Panc1 (cell line): ENCODE measurements around the gene YIPF1.

Source experiments
- POLR2AphosphoS5 ChIP-seq: IDR thresholded peaks from 2 replicates; pipeline ENCODE4 v1.6.1; 2012; ENCODE audit warnings: mild to moderate bottlenecking, low read depth, low read length, moderate library complexity
- SIN3A ChIP-seq: IDR thresholded peaks from 2 replicates; pipeline ENCODE4 v1.6.1; 2012; ENCODE audit warnings: low read depth, mild to moderate bottlenecking, low read length, moderate library complexity, borderline replicate concordance; ENCODE audit not compliant: insufficient read depth
- TCF7L2 ChIP-seq: IDR thresholded peaks from 2 replicates; pipeline ENCODE4 v1.6.1; 2011; ENCODE audit warnings: mild to moderate bottlenecking, low read depth, low read length, inconsistent platforms
- TF ChIP-seq, protein P1 (sequence below): fragments of 450-650 bp; IDR thresholded peaks from 2 replicates; pipeline ENCODE4 v1.5.1; 2017; ENCODE audit warnings: mild to moderate bottlenecking
- TF ChIP-seq, protein P2 (sequence below), 2 experiments: IDR thresholded peaks; 2 replicates each; pipeline ENCODE4 v1.6.1; 2011 to 2012; ENCODE audit warnings: low read depth in 2 of 2, control low read depth in 1 of 2, low read length in 1 of 2, mild to moderate bottlenecking in 1 of 2, moderate library complexity in 1 of 2; ENCODE audit not compliant: insufficient read depth in 1 of 2

DNA sequence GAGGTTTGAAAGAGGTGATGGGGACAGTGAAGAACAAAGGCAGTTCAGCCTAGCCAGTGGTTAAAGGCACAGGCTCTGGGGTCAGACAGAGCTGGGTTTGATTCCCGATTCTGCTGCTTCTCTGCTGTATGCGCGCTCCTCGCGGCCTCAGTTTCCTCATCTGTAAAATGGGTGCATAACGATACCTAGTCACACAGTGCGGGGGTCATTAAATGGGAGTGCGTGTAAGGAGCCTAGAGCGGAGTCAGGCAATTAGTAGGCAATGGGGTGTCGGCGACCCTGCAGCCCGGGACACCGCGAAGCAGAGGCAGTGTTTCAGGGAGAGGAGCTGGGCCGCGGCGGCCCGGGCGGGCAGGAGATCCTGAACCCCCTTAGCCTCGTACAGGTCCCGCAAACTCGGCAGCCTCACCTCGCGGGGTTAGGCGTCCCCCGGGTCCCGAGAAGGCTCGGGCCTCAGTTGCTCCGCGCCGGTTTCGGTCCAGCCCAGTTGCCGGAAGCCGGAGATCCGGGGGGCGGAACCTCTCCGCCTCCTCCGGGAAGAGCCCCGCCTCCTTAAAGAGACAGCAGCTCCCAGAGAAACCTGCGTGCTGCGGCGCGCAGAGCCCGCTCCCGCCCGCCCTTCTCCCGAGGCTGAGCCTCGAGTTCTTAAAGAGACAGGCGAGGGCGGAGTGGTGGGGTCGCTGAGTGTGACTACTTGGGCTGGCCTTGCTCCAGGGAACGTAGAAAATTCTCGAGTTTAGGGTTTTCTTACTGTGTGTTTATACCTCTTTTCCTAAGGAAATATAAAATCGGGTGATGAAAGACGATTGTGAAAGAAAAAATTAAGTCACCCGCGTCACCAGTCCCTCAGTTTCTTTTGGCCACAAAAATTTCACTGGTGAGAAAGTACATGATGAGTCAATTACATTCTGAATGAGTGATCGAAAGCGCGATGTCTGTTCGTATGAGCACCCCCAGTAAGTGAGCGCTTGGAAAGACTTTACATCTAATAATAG, at the start of gene YIPF1:
- TF ChIP-seq, protein P1, sequence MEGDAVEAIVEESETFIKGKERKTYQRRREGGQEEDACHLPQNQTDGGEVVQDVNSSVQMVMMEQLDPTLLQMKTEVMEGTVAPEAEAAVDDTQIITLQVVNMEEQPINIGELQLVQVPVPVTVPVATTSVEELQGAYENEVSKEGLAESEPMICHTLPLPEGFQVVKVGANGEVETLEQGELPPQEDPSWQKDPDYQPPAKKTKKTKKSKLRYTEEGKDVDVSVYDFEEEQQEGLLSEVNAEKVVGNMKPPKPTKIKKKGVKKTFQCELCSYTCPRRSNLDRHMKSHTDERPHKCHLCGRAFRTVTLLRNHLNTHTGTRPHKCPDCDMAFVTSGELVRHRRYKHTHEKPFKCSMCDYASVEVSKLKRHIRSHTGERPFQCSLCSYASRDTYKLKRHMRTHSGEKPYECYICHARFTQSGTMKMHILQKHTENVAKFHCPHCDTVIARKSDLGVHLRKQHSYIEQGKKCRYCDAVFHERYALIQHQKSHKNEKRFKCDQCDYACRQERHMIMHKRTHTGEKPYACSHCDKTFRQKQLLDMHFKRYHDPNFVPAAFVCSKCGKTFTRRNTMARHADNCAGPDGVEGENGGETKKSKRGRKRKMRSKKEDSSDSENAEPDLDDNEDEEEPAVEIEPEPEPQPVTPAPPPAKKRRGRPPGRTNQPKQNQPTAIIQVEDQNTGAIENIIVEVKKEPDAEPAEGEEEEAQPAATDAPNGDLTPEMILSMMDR: no peak
- TF ChIP-seq POLR2AphosphoS5: peak; percentile 69; the same call in 1 of the 2 replicates
- no peak for TF ChIP-seq TCF7L2
- TF ChIP-seq SIN3A: peak; percentile 87; the same call in 1 of the 2 replicates
- TF ChIP-seq, protein P2, sequence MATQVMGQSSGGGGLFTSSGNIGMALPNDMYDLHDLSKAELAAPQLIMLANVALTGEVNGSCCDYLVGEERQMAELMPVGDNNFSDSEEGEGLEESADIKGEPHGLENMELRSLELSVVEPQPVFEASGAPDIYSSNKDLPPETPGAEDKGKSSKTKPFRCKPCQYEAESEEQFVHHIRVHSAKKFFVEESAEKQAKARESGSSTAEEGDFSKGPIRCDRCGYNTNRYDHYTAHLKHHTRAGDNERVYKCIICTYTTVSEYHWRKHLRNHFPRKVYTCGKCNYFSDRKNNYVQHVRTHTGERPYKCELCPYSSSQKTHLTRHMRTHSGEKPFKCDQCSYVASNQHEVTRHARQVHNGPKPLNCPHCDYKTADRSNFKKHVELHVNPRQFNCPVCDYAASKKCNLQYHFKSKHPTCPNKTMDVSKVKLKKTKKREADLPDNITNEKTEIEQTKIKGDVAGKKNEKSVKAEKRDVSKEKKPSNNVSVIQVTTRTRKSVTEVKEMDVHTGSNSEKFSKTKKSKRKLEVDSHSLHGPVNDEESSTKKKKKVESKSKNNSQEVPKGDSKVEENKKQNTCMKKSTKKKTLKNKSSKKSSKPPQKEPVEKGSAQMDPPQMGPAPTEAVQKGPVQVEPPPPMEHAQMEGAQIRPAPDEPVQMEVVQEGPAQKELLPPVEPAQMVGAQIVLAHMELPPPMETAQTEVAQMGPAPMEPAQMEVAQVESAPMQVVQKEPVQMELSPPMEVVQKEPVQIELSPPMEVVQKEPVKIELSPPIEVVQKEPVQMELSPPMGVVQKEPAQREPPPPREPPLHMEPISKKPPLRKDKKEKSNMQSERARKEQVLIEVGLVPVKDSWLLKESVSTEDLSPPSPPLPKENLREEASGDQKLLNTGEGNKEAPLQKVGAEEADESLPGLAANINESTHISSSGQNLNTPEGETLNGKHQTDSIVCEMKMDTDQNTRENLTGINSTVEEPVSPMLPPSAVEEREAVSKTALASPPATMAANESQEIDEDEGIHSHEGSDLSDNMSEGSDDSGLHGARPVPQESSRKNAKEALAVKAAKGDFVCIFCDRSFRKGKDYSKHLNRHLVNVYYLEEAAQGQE (IDR thresholded peaks at IDR 0.05; ENCODE audit: insufficient read depth in 1 of 2, low read depth in 2 of 2, low read length in 1 of 2): no peak
